BE2C (cell line): Measurements from ENCODE around the gene VENTX.

Source experiments
- DNase-seq: peaks from one replicate; pipeline ENCODE4 v3.0.0-alpha.2; 2020
- H3K27me3 ChIP-seq: fragments of 250-450 bp; sonication (Bioruptor Pico); 2 replicates; pipeline ENCODE4 v1.5.1; 2020; ENCODE audit warnings: mild to moderate bottlenecking
- H3K36me3 ChIP-seq: fragments of 250-450 bp; sonication (Bioruptor Pico); 2 replicates; pipeline ENCODE4 v1.5.1; 2020; ENCODE audit warnings: mild to moderate bottlenecking
- H3K4me1 ChIP-seq: fragments of 250-450 bp; sonication (Bioruptor Pico); 2 replicates; pipeline ENCODE4 v1.5.1; 2020
- H3K4me3 ChIP-seq: 2 replicates; pipeline ENCODE4 v1.5.1; 2011; ENCODE audit warnings: low read depth, low read length
- H3K9me3 ChIP-seq: fragments of 250-450 bp; sonication (Bioruptor Pico); 2 replicates; pipeline ENCODE4 v1.5.1; 2020
- CTCF ChIP-seq: IDR thresholded peaks from 2 replicates; pipeline ENCODE4 v1.5.1; 2012; ENCODE audit warnings: mild to moderate bottlenecking, low read depth, low read length

Gene VENTX

GRCh38 chr10:133205146-133205545, 32.5 kb upstream of the VENTX start:
- no peaks in the 10 kb centered on the region for H3K36me3 ChIP-seq
- TF ChIP-seq CTCF: no peak
- H3K27me3 ChIP-seq: peaks cover 38% of the 10 kb centered on the region
- no peaks in the 10 kb centered on the region for H3K4me1 ChIP-seq
- DNase-seq: no peak
- no peaks in the 10 kb centered on the region for H3K9me3 ChIP-seq
- no peak overlapping the region for H3K4me3 ChIP-seq

DNA sequence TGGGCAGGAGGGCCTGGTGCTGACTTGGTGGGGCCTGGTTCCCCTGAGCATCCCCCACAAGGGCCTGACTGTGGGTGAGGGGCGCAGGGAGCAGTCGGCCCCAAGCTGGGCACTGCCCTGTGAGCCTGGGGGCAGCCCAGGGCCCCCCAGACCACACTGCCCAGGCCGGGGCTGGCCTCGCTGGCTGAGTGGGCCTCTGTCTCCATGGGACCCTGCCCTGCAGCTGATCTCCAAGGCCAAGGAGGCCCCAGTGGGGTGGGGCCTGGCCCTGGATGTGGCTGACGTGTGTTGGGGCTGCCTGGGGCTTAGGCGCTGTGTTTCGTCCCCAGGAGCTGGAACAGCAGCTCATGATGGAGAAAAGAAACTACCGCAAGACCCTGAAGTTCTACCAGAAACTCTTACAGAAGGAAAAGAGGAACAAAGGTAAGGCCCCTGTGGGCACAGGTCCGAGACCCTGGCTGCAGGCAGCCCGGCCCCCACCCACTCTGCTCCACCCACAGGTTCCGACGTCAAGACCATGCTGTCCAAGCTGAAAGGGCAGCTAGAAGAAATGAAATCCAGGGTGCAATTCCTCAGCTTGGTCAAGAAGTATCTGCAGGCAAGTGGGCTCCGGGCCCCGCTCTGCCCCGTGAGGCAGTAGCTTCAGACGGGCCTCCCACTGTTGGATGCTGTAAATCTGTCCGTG, 31.2 kb upstream of the VENTX start:
- H3K27me3 ChIP-seq: peaks cover 29% of the 10 kb centered on the region
- no peak for DNase-seq
- H3K4me3 ChIP-seq: no peak overlapping the region
- no peaks in the 10 kb centered on the region for H3K9me3 ChIP-seq
- no peaks in the 10 kb centered on the region for H3K36me3 ChIP-seq
- H3K4me1 ChIP-seq: no peaks in the 10 kb centered on the region
- TF ChIP-seq CTCF: no peak

DNA sequence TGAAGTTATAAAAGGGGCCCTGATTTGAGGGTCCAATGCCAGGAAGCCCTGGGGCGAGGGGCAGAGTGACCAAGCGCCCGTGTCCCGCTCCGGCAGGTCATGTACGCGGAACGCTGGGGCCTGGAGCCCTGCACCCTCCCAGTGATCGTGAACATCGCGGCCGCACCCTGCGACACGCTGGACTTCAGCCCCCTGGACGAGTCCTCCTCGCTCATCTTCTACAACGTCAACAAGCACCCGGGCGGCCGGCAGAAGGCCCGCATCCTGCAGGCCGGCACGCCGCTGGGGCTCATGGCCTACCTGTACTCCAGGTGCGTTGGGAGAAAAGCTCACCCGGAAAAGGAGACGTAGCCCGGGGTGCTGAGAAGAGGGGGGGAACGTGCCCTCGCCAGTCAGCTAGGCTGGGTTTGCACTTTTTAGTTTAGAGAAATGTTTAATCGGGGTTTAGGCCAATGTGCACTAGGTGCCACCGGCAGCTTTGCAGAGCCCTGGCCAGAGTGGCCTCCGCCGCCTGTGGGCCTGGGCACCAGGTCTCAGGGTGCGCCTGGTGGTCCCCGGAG, 30.5 kb upstream of the VENTX start:
- Histone ChIP-seq H3K27me3 (peaks cover 23% of the 10 kb centered on the region), H3K4me3 (no peak overlapping the region), H3K4me1 (no peaks in the 10 kb centered on the region), H3K36me3 (no peaks in the 10 kb centered on the region), H3K9me3 (no peaks in the 10 kb centered on the region)
- TF ChIP-seq CTCF: no peak
- no peak for DNase-seq

DNA sequence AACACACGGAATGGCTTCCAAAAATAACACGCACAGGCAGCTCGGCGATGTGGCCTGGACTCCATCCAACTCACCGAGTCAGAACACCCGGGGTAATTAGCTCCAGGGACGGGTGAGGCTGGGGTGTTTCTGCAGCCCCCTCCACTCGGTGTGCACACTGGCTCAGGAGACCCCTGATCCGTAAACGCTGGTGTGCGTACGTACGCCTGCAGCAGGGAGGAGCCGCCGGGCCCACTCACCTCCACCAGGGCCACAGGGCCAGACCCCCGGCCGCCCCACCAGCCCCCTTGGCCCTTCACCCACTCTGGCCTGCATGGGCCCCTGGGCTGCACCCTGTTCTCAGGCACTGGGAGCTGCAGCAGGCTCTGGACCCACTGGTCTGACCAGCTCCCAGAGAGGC, 30.0 kb upstream of the VENTX start:
- no peak for DNase-seq
- H3K27me3 ChIP-seq: peaks cover 18% of the 10 kb centered on the region
- no peaks in the 10 kb centered on the region for H3K36me3 ChIP-seq
- H3K4me3 ChIP-seq: no peak overlapping the region
- TF ChIP-seq CTCF: no peak
- H3K4me1 ChIP-seq: no peaks in the 10 kb centered on the region
- H3K9me3 ChIP-seq: no peaks in the 10 kb centered on the region

GRCh38 chr10:133208466-133208865, 29.2 kb upstream of the VENTX start:
- no peak for TF ChIP-seq CTCF
- no peaks in the 10 kb centered on the region for H3K4me1 ChIP-seq
- no peak overlapping the region for H3K4me3 ChIP-seq
- H3K36me3 ChIP-seq: no peaks in the 10 kb centered on the region
- no peak for DNase-seq
- H3K9me3 ChIP-seq: no peaks in the 10 kb centered on the region
- H3K27me3 ChIP-seq: peaks cover 15% of the 10 kb centered on the region

DNA sequence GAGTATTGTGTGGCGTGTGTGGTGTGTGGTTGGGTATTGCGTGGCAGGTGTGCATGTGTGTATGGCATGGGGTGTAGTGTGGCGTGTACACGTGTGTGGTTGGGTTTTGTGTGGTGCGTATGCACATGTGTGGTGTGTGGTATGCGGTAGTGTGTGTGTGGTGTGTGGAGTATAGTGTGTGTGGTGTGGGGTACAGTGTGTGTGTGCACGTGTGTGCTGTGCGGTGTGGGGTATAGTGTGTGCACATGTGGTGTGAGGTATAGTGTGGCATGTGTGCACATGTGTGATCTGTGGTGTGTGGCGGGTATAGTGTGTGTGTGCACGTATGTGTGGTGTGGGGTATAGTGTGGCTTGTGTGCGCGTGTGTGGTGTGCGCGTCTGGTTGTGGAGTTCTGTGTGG, 28.5 kb upstream of the VENTX start:
- H3K36me3 ChIP-seq: no peaks in the 10 kb centered on the region
- H3K4me3 ChIP-seq: no peak overlapping the region
- no peak for DNase-seq
- TF ChIP-seq CTCF: no peak
- H3K27me3 ChIP-seq: peaks cover 10% of the 10 kb centered on the region
- H3K4me1 ChIP-seq: no peaks in the 10 kb centered on the region
- H3K9me3 ChIP-seq: no peaks in the 10 kb centered on the region
